Measurements from ENCODE around the gene PSMD2. TPM values are rescaled to one million over a fixed set of nuclear protein-coding genes. Genes with fewer than 3 reads are reported as not detected.

Gene PSMD2
- total and polyA plus RNA-seq, 2 of the 8 experiments (the other 6 are each of a cell fraction or from before 2014, with no cell fraction given) = 350 to 363 TPM

- Histone ChIP-seq H2BK20ac (ENCODE audit: low read length) (no peak overlapping the region), H2BK120ac (replicated peaks; ENCODE audit: low read depth, low read length) (no peak overlapping the region), H4K8ac (ENCODE audit: extremely low read depth, insufficient read depth, low read length) (no peak overlapping the region), H3K27ac (ENCODE audit: low read depth, low read length) (no peak overlapping the region), H4K20me1 (replicated peaks in 1 of 2; ENCODE audit: control insufficient read depth in 1 of 2, insufficient read depth in 2 of 2, low read length in 2 of 2) (peaks cover 0 to 14% of the 10 kb centered on the region in 2 experiments), H3K4ac (replicated peaks; ENCODE audit: insufficient read length, low read depth, low read length) (no peak overlapping the region), H2BK12ac (ENCODE audit: low read depth, low read length) (no peak overlapping the region), H2BK15ac (ENCODE audit: low read length) (no peak overlapping the region), H3K18ac (ENCODE audit: extremely low read depth, low read length) (no peak overlapping the region), H3K14ac (ENCODE audit: insufficient read length) (no peak overlapping the region), H2BK5ac (ENCODE audit: low read depth, low read length) (no peak overlapping the region), H3K4me2 (ENCODE audit: insufficient read depth in 1 of 2, low read depth in 2 of 2, low read length in 2 of 2) (no peak overlapping the region), H2AFZ (ENCODE audit: low read length) (no peak overlapping the region), H3K23ac (ENCODE audit: insufficient read length) (no peak overlapping the region), H3K23me2 (ENCODE audit: low read depth, low read length) (no peaks in the 10 kb centered on the region), H3K27me3 (replicated peaks in 1 of 4; ENCODE audit: control insufficient read depth in 3 of 4, extremely low read depth in 1 of 4, insufficient read depth in 3 of 4, low read length in 3 of 4) (no peaks in the 10 kb centered on the region), H3K79me2 (ENCODE audit: control insufficient read depth in 1 of 2, insufficient read depth in 2 of 2, low read length in 2 of 2) (no peaks in the 10 kb centered on the region), H4K91ac (replicated peaks; ENCODE audit: insufficient read length, low read length) (no peak overlapping the region), H3K79me1 (ENCODE audit: low read depth, low read length) (no peaks in the 10 kb centered on the region; the same call in 1 of the 2 replicates), H3K56ac (replicated peaks; ENCODE audit: insufficient read length, low read depth, low read length) (no peak overlapping the region), H4K5ac (ENCODE audit: insufficient read length, low read depth, low read length) (no peak overlapping the region), H3K9me3 (ENCODE audit: insufficient read depth in 2 of 2, low read depth in 1 of 2, low read length in 1 of 2) (no peaks in the 10 kb centered on the region), H3K4me1 (replicated peaks in 1 of 4; ENCODE audit: control insufficient read depth in 3 of 4, insufficient read depth in 4 of 4, low read length in 3 of 4) (peaks cover 0 to 7% (median 4%) of the 10 kb centered on the region in 4 experiments; a peak in 3 of 7 replicates), H3K9ac (replicated peaks in 1 of 4; ENCODE audit: extremely low read depth in 1 of 4, low read depth in 3 of 4, low read length in 3 of 4) (0 out of 7 replicates have a peak overlapping the region, but pooled peaks of 1 of the 4 experiments have one; percentile 11), H2AK5ac (ENCODE audit: low read depth, low read length) (no peak overlapping the region), H3K36me3 (ENCODE audit: control insufficient read depth in 2 of 4, insufficient read depth in 4 of 4, low read length in 3 of 4) (peaks cover 4 to 23% (median 16%) of the 10 kb centered on the region in 4 experiments; a peak in 7 of 8 replicates), H3K4me3 (ENCODE audit: extremely low read depth in 1 of 4, insufficient read depth in 2 of 4, low read depth in 3 of 4, low read length in 4 of 4) (no peak overlapping the region)
- ChIA-PET CTCF (ENCODE audit: partially characterized antibody) (interaction anchor here (0.9 to 6.8 kb wide), 6 partner anchors 7 to 190 kb away, joined by 3 to 49 read pairs (median 4); partner anchors contain the start of gene FAM131A), POLR2A (ENCODE audit: partially characterized antibody) (interaction anchor here (1.3 to 3.6 kb wide), 3 partner anchors 8 to 12 kb away, joined by 4 to 23 read pairs (median 6); partner anchors contain the start of genes CLCN2 and POLR2H)
- no peak for TF ChIP-seq GABPA (IDR thresholded peaks at IDR 0.05; ENCODE audit: borderline replicate concordance, insufficient read depth, low read length)
- TF ChIP-seq RAD21 (IDR thresholded peaks at IDR 0.05 in 1 of 2, conservative IDR thresholded peaks at IDR 0.05 in 1 of 2; ENCODE audit: low read depth in 2 of 2, low read length in 2 of 2) = no peak
- no peak for TF ChIP-seq SIRT6 (IDR thresholded peaks at IDR 0.05; ENCODE audit: low read length)
- TF ChIP-seq POU5F1 (IDR thresholded peaks at IDR 0.05; ENCODE audit: low read depth, low read length) = no peak
- no peak for TF ChIP-seq BCL11A (IDR thresholded peaks at IDR 0.05; ENCODE audit: low read depth in 2 of 2, low read length in 2 of 2)
- FAIRE-seq (no peak), DNase-seq (ENCODE audit: low read depth in 1 of 2, low spot score in 2 of 2) (no peak)
- 92% methylated on average over 6 of the region's 6 CpGs; no CpG with 5 or more reads in 1 of the 2 experiments for WGBS, 2 experiments (ENCODE audit: extremely low coverage in 1 of 2, insufficient coverage in 1 of 2, insufficient read length in 1 of 2, insufficient replicate concordance in 2 of 2, low coverage in 1 of 2, low lambda C conversion rate in 2 of 2, missing lambda C conversion rate in 1 of 2)
Observed at GRCh38 chr3:184350618-184351017, 51.6 kb downstream of the PSMD2 start.

All from H1 (cell line).